Uterus (tissue), 2 donors: ENCODE measurements around the gene CBX1.

Source experiments
- POLR2A ChIP-seq, 2 donors: fragments of 450-650 bp; IDR thresholded peaks; one replicate each; pipeline ENCODE4 v1.6.1; 2016; ENCODE audit warnings: antibody characterized with exemption in 2 of 2, mild to moderate bottlenecking in 1 of 2, moderate library complexity in 1 of 2
- TF ChIP-seq, protein P1 (sequence below), 4 experiments: fragments of 200-600 bp in 2 of 4; fragments of 450-650 bp in 2 of 4; sonication (generic) in 2 of 4; IDR thresholded peaks; one replicate each; pipeline ENCODE4 v1.5.1; 2016 to 2019; ENCODE audit warnings: antibody characterized with exemption in 4 of 4, mild to moderate bottlenecking in 2 of 4, moderate library complexity in 1 of 4

DNA sequence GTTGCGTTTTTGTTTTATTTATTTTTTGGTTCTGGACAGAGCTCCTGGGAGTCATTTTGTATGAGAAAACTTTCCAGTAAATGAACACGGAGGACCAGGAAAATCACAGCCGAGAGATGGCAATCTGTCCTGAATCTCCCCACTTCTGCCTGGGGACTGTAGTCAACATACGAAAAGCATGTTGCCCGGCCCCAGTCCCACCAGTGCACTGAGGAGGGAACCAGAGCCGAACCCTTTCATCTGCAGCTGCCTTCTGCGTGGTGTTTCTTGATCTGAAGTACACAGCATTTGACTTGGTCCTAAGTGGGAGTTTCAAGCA is 25.2 kb upstream of the CBX1 start:
- TF ChIP-seq, protein P1, sequence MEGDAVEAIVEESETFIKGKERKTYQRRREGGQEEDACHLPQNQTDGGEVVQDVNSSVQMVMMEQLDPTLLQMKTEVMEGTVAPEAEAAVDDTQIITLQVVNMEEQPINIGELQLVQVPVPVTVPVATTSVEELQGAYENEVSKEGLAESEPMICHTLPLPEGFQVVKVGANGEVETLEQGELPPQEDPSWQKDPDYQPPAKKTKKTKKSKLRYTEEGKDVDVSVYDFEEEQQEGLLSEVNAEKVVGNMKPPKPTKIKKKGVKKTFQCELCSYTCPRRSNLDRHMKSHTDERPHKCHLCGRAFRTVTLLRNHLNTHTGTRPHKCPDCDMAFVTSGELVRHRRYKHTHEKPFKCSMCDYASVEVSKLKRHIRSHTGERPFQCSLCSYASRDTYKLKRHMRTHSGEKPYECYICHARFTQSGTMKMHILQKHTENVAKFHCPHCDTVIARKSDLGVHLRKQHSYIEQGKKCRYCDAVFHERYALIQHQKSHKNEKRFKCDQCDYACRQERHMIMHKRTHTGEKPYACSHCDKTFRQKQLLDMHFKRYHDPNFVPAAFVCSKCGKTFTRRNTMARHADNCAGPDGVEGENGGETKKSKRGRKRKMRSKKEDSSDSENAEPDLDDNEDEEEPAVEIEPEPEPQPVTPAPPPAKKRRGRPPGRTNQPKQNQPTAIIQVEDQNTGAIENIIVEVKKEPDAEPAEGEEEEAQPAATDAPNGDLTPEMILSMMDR (IDR thresholded peaks at IDR 0.05) = no peak
- no peak for TF ChIP-seq POLR2A (IDR thresholded peaks at IDR 0.05)
